ENCODE results near the gene NHERF1. TPM values are rescaled to one million over a fixed set of nuclear protein-coding genes. Genes with fewer than 3 reads are reported as not detected.

NHERF1 gene
- total RNA-seq, 1 experiment from 2014 or later: 90.8 TPM

GRCh38 chr17:74759941-74760340 is 11.5 kb downstream of the NHERF1 start:
- CTCF ChIA-PET: interaction anchor here (0.6 to 1.0 kb wide), 2 partner anchors 15 to 146 kb away, joined by 4 read pairs; no protein-coding TSS in a partner anchor
- POLR2A ChIA-PET: no interaction called here
- TF ChIP-seq POLR2AphosphoS5 (IDR thresholded peaks at IDR 0.05; ENCODE audit: low read depth, low read length): no peak
- TF ChIP-seq CTCF (IDR thresholded peaks at IDR 0.05): no peak
- no peak for TF ChIP-seq SIN3A (IDR thresholded peaks at IDR 0.05; ENCODE audit: borderline replicate concordance, insufficient read depth, low read depth, low read length)
- TF ChIP-seq TCF7L2 (IDR thresholded peaks at IDR 0.05; ENCODE audit: low read depth, low read length): no peak
- Histone ChIP-seq H3K4me3 (ENCODE audit: low read depth in 2 of 2, low read length in 2 of 2) (no peak overlapping the region), H3K4me1 (ENCODE audit: control insufficient read depth, insufficient read depth, low read length) (peaks cover 46% of the 10 kb centered on the region), H3K27me3 (ENCODE audit: control insufficient read depth, insufficient read depth, low read length) (no peaks in the 10 kb centered on the region), H3K36me3 (ENCODE audit: control insufficient read depth, insufficient read depth, low read length) (no peaks in the 10 kb centered on the region), H3K9me3 (ENCODE audit: control insufficient read depth, insufficient read depth, low read depth, low read length) (no peaks in the 10 kb centered on the region), H3K27ac (ENCODE audit: low read length) (peak overlapping the region; percentile 21)
- DNase-seq (ENCODE audit: low read depth, low spot score): no peak
- in situ Hi-C loops (cut with HindIII; ENCODE audit: low pct_unique_long_range_greater_than_20kb, low sequenced_read_pairs): no loop called here
- no TSS peak for BruUV-seq (replicated peaks)
- ATAC-seq: no peak
- intact Hi-C loops (cut with micrococcal nuclease; ENCODE audit: unreplicated experiment): no loop called here

GRCh38 chr17:74760404-74761105 is 12.1 kb downstream of the NHERF1 start:
- in situ Hi-C loops (cut with HindIII; ENCODE audit: low pct_unique_long_range_greater_than_20kb, low sequenced_read_pairs): no loop called here
- peaks cover 46% of the 10 kb centered on the region for H3K4me1 ChIP-seq (ENCODE audit: control insufficient read depth, insufficient read depth, low read length)
- DNase-seq (ENCODE audit: low read depth, low spot score): no peak

More at GRCh38 chr17:74760404-74761105, 12.1 kb downstream of the NHERF1 start:
- H3K27me3 ChIP-seq (ENCODE audit: control insufficient read depth, insufficient read depth, low read length): no peaks in the 10 kb centered on the region
- no peaks in the 10 kb centered on the region for H3K9me3 ChIP-seq (ENCODE audit: control insufficient read depth, insufficient read depth, low read depth, low read length)
- H3K27ac ChIP-seq (ENCODE audit: low read length): peak overlapping the region; percentile 30
- ATAC-seq: peak; percentile 6; the same call in 1 of the 2 replicates
- H3K4me3 ChIP-seq (ENCODE audit: low read depth in 2 of 2, low read length in 2 of 2): no peak overlapping the region
- CTCF ChIA-PET: interaction anchor here (0.6 to 1.0 kb wide), 2 partner anchors 16 to 145 kb away, joined by 4 read pairs; no protein-coding TSS in a partner anchor
- BruUV-seq (replicated peaks): no TSS peak
- POLR2A ChIA-PET: interaction anchor here (0.6 kb wide), 1 partner anchor 11 kb away, joined by 3 read pairs; no protein-coding TSS in a partner anchor
- no peaks in the 10 kb centered on the region for H3K36me3 ChIP-seq (ENCODE audit: control insufficient read depth, insufficient read depth, low read length)
- no peak for TF ChIP-seq POLR2AphosphoS5 (IDR thresholded peaks at IDR 0.05; ENCODE audit: low read depth, low read length)
- no peak for TF ChIP-seq CTCF (IDR thresholded peaks at IDR 0.05)
- TF ChIP-seq REST (IDR thresholded peaks at IDR 0.05; ENCODE audit: insufficient read depth in 1 of 2, low read depth in 2 of 2, low read length in 1 of 2): no peak
- TF ChIP-seq SIN3A (IDR thresholded peaks at IDR 0.05; ENCODE audit: borderline replicate concordance, insufficient read depth, low read depth, low read length): no peak
- no peak for TF ChIP-seq TCF7L2 (IDR thresholded peaks at IDR 0.05; ENCODE audit: low read depth, low read length)
- intact Hi-C loops (cut with micrococcal nuclease; ENCODE audit: unreplicated experiment): no loop called here
